Measurements from ENCODE around the gene NSMF.
"Not testable (repeated sequence)": the region's sequence is repeated elsewhere in the genome, so short reads cannot be mapped to it uniquely, and the experiment has no call there.

Gene NSMF

DNA sequence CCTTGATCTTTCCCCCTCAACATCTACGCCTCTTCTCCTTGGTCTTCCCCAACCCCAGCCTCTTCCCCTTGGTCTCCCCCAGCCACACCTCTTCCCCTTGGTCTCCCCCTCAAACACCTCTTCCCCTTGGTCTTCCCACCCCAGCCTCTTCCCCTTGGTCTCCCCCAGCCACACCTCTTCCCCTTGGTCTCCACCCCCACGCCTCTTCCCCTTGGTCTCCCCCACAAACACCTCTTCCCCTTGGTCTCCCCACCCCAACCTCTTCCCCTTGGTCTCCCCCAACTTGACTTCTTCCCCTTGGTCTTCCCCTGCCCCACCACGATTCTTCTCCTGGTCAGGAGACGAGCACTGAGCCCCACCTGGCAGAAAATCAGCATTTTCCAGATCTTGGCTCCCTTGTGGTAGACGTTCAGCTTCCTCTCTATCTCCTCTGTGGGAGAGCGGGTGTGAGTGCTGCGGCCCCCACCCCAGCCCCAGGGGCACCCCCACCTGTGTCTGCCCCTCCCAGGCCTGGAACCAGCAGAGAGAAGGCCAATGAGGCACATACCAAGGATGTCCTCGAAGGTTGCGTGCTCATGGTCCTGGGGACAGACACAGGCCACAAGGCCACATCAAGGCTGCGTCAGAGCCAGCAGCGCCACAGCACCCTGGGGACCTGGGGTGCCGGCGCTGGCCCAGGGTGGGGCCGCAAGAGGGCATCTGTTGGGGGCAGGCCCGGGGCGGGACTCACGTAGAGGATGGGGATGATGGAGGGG lies 7.0 kb downstream of the NSMF start:
- no peaks in the 10 kb centered on the region for H3K36me3 ChIP-seq
- H3K4me3 ChIP-seq (ENCODE audit: low read depth in 1 of 2, low read length in 1 of 2): no peak overlapping the region
- TF ChIP-seq, protein P1, sequence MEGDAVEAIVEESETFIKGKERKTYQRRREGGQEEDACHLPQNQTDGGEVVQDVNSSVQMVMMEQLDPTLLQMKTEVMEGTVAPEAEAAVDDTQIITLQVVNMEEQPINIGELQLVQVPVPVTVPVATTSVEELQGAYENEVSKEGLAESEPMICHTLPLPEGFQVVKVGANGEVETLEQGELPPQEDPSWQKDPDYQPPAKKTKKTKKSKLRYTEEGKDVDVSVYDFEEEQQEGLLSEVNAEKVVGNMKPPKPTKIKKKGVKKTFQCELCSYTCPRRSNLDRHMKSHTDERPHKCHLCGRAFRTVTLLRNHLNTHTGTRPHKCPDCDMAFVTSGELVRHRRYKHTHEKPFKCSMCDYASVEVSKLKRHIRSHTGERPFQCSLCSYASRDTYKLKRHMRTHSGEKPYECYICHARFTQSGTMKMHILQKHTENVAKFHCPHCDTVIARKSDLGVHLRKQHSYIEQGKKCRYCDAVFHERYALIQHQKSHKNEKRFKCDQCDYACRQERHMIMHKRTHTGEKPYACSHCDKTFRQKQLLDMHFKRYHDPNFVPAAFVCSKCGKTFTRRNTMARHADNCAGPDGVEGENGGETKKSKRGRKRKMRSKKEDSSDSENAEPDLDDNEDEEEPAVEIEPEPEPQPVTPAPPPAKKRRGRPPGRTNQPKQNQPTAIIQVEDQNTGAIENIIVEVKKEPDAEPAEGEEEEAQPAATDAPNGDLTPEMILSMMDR (IDR thresholded peaks at IDR 0.05): no peak
- peak overlapping the region; percentile 48 for H3K27ac ChIP-seq
- H3K4me1 ChIP-seq (ENCODE audit: control insufficient read depth in 1 of 2, insufficient read depth in 1 of 2, low read depth in 1 of 2, low read length in 1 of 2): peaks cover 15 to 21% of the 10 kb centered on the region in 2 experiments
- no peaks in the 10 kb centered on the region for H3K9me3 ChIP-seq
- H3K27me3 ChIP-seq: peaks cover 19% of the 10 kb centered on the region

DNA sequence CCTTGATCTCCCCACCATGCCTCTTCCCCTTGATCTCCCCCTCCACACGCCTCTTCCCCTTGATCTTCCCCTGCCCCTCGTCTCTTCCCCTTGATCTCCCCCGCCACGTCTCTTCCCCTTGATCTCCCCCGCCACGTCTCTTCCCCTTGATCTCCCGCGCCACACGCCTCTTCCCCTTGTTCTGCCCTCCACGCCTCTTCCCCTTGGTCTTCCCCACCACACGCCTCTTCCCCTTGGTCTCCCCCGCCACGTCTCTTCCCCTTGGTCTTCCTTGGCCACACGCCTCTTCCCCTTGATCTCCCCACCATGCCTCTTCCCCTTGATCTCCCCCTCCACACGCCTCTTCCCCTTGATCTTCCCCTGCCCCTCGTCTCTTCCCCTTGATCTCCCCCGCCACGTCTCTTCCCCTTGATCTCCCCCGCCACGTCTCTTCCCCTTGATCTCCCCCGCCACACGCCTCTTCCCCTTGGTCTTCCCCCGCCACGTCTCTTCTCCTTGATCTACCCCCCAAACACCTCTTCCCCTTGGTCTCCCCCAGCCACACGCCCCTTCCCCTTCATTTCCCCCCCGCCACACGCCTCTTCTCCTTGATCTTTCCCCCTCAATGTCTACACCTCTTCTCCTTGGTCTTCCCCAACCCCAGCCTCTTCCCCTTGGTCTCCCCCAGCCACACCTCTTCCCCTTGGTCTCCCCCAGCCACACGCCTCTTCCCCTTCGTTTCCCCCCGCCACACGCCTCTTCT lies 7.7 kb downstream of the NSMF start:
- Histone ChIP-seq H3K4me1 (ENCODE audit: control insufficient read depth in 1 of 2, insufficient read depth in 1 of 2, low read depth in 1 of 2, low read length in 1 of 2) (peaks cover 15 to 21% of the 10 kb centered on the region in 2 experiments), H3K27me3 (peaks cover 19% of the 10 kb centered on the region)
- H3K36me3 ChIP-seq; H3K27ac ChIP-seq; H3K9me3 ChIP-seq; H3K4me3 ChIP-seq (ENCODE audit: low read depth in 1 of 2, low read length in 1 of 2): not testable (repeated sequence)

DNA sequence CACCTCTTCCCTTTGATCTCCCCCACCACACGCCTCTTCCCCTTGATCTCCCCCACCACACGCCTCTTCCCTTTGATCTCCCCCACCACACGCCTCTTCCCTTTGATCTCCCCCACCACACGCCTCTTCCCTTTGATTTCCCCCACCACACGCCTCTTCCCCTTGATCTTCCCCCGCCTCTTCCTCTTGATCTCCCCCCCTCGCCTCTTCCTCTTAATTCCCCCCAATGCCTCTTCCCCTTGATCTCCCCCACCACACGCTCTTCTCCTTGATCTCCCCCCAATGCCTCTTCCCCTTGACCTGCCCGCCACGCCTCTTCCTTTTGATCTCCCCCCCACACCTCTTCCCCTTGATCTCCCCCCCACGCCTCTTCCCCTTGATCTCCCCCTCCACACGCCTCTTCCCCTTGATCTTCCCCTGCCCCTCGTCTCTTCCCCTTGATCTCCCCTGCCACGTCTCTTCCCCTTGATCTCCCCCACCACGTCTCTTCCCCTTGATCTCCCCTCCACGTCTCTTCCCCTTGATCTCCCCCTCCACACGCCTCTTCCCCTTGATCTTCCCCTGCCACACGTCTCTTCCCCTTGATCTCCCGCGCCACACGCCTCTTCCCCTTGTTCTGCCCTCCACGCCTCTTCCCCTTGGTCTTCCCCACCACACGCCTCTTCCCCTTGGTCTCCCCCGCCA lies 8.5 kb downstream of the NSMF start:
- not testable (repeated sequence) for H3K27ac ChIP-seq; H3K4me3 ChIP-seq (ENCODE audit: low read depth in 1 of 2, low read length in 1 of 2); H3K36me3 ChIP-seq; H3K9me3 ChIP-seq
- peaks cover 22% of the 10 kb centered on the region for H3K27me3 ChIP-seq
- peaks cover 15 to 21% of the 10 kb centered on the region in 2 experiments for H3K4me1 ChIP-seq (ENCODE audit: control insufficient read depth in 1 of 2, insufficient read depth in 1 of 2, low read depth in 1 of 2, low read length in 1 of 2)

DNA sequence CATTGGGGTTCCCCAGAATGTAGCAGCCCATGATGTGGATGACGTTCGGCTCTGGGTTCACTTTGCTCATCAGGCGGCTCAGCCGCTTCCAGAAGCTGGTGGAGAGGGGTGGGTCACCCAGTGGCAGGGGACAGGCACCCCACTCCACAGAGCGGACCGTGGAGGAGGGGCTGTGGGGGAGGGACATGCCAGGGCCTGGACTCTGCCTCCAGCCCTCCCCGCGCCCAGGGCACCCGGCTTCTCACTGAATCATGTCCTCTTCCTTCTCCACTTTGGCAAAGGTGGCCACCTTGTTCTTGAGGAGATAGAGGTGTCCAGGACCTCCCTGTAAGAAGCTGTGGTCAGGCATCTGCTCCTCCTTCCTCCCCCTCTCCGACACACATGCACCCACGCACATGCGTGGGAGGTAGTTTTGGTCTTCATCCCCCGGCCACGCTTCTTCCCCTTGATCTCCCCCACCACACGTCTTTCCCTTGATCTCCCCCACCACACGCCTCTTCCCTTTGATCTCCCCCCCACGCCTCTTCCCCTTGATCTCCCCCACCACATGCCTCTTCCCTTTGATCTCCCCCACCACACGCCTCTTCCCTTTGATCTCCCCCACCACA lies 9.1 kb downstream of the NSMF start:
- H3K27ac ChIP-seq: no peak overlapping the region
- TF ChIP-seq, protein P1 (IDR thresholded peaks at IDR 0.05): no peak
- H3K4me1 ChIP-seq (ENCODE audit: control insufficient read depth in 1 of 2, insufficient read depth in 1 of 2, low read depth in 1 of 2, low read length in 1 of 2): peaks cover 15 to 21% of the 10 kb centered on the region in 2 experiments
- no peaks in the 10 kb centered on the region for H3K9me3 ChIP-seq
- H3K27me3 ChIP-seq: peaks cover 29% of the 10 kb centered on the region
- no peaks in the 10 kb centered on the region for H3K36me3 ChIP-seq
- H3K4me3 ChIP-seq (ENCODE audit: low read depth in 1 of 2, low read length in 1 of 2): no peak overlapping the region

DNA sequence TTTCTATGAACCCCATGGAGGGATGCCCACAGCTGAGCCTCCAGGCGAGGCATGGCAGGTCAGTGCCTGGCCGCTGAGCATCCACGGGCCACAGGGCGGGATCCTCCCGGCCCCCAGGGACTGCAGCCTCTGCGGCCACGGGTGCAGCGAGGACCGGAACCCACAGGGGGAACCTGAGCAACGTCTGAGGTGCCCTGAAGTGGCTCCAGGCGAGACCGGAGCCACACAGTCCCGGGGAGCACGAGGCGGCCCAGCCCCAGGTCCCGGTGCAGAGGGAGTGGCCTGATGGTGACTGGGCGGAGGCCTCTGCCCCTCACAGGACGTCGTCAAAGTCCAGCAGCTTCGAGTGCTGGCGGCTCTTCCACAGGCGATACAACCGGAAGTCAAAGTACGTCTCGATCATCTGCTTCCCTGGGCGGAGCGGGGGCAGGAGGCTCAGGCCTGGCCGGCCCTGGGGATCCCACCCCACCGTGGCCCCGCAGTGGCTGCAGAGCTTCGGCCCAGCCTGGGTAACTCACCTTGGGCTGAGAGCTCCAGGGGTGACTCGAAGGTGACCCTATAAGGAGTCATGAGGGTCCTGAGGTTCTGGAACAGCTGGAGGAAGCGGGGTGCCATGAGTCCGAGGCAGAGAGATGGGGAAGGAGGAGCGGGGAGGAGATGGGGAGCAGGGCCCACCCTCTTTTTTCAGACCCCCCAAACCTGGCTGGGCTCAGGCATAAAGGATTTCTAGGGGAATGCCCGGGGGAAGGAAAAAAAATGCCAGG lies 9.9 kb downstream of the NSMF start:
- Histone ChIP-seq H3K4me3 (ENCODE audit: low read depth in 1 of 2, low read length in 1 of 2) (no peak overlapping the region), H3K4me1 (ENCODE audit: control insufficient read depth in 1 of 2, insufficient read depth in 1 of 2, low read depth in 1 of 2, low read length in 1 of 2) (peaks cover 9 to 15% of the 10 kb centered on the region in 2 experiments), H3K27me3 (peaks cover 37% of the 10 kb centered on the region), H3K36me3 (no peaks in the 10 kb centered on the region), H3K9me3 (no peaks in the 10 kb centered on the region), H3K27ac (no peak overlapping the region)
- TF ChIP-seq, protein P1 (IDR thresholded peaks at IDR 0.05): no peak

DNA sequence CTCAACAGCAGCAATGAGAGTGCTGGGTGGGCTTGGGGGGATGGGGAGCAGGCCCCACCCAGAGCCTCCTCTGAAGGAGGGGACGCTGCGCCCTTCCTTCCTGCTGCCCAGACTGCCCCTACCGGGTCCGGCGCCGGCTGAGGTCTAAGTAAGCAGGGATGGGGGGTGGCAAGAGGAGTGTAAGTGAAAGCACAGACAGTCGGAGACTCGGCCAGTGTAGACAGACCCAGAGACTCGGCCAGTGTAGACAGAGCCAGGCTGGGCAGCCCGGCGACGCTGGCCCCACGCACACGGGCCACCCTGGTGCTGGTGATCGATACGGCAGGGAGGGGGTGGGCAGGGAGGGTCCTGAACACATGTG lies 10.6 kb downstream of the NSMF start:
- H3K9me3 ChIP-seq: no peaks in the 10 kb centered on the region
- no peaks in the 10 kb centered on the region for H3K36me3 ChIP-seq
- H3K4me3 ChIP-seq (ENCODE audit: low read depth in 1 of 2, low read length in 1 of 2): no peak overlapping the region
- no peak overlapping the region for H3K27ac ChIP-seq
- TF ChIP-seq, protein P1 (IDR thresholded peaks at IDR 0.05): no peak
- H3K27me3 ChIP-seq: peaks cover 43% of the 10 kb centered on the region
- H3K4me1 ChIP-seq (ENCODE audit: control insufficient read depth in 1 of 2, insufficient read depth in 1 of 2, low read depth in 1 of 2, low read length in 1 of 2): peaks cover 8 to 12% of the 10 kb centered on the region in 2 experiments

All from neutrophil (primary cell).